ENCODE measurements around the gene MKS1. TPM values are rescaled to one million over a fixed set of nuclear protein-coding genes. Genes with fewer than 3 reads are reported as not detected.

MKS1 gene
- total RNA-seq, 4 donors from 2014 or later, result 11.0 to 25.1 (median 17.2) TPM

- DNase-seq (ENCODE audit: low spot score in 2 of 2), result no peak
- no peak overlapping the region for H3K27ac ChIP-seq
- no peaks in the 10 kb centered on the region for H3K36me3 ChIP-seq
- no peak for TF ChIP-seq POLR2A (IDR thresholded peaks at IDR 0.05)
- no peak for TF ChIP-seq CTCF (IDR thresholded peaks at IDR 0.05)
- TF ChIP-seq POLR2AphosphoS5 (IDR thresholded peaks at IDR 0.05), result no peak
- no peak for TF ChIP-seq EP300 (IDR thresholded peaks at IDR 0.05)
- no peaks in the 10 kb centered on the region for H3K9me3 ChIP-seq
- H3K4me1 ChIP-seq, result peaks cover 2% of the 10 kb centered on the region
- WGBS, result 49% methylated on average over 8 of the region's 10 CpGs
- no peaks in the 10 kb centered on the region for H3K27me3 ChIP-seq
- H3K4me3 ChIP-seq, result no peak overlapping the region
Observed at GRCh38 chr17:58184308-58184985, 34.6 kb downstream of the MKS1 start.

DNA sequence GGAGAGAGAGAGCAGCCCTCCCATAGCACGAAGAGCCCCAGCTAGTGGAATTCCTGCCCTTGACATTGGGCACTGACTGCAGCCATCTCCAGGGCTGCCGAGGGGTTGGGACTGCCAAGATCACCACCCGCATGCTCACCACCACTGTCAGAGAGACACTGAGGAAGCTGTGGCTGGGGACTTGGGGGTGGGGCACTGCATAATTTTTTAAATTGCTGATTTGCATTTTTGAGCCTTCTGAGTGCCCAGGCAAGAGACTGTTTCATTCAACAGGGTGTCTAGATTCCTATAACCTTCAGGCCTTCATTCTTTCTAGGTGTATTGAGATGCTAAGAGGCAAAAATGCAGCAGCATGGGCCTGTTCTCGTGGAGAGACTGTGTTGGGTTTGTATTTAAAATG lies 35.5 kb downstream of the MKS1 start:
- Histone ChIP-seq H3K27me3 (no peaks in the 10 kb centered on the region), H3K36me3 (no peaks in the 10 kb centered on the region), H3K9me3 (no peaks in the 10 kb centered on the region), H3K4me1 (no peaks in the 10 kb centered on the region), H3K27ac (no peak overlapping the region), H3K4me3 (no peak overlapping the region)
- TF ChIP-seq EP300 (IDR thresholded peaks at IDR 0.05), result no peak
- TF ChIP-seq POLR2A (IDR thresholded peaks at IDR 0.05), result no peak
- TF ChIP-seq POLR2AphosphoS5 (IDR thresholded peaks at IDR 0.05), result no peak
- no peak for TF ChIP-seq CTCF (IDR thresholded peaks at IDR 0.05)
- DNase-seq (ENCODE audit: low spot score in 2 of 2), result no peak
- 90% methylated on average over 4 of the region's 4 CpGs for WGBS

DNA sequence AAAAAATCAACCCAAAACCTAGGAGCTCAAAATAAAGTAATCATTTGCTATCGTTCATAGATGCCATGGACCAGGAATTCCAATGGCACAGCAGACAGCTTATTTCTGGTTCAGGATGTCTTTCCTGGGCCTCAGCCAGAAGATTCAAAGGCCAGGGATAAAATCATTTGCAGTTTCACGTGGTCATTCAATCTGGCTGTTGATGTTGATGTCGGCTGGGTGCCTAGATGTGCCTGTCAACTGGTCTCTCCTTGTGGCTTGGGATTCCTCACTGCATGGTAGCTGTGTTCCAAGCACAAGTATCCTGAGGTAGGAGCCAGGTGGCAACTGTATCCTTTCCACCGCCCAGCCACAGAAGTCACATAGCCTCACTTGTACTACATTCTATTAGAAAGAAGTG lies 37.3 kb downstream of the MKS1 start:
- WGBS, result 75% methylated on average over 4 of the region's 4 CpGs
- Histone ChIP-seq H3K27me3 (peaks cover 1% of the 10 kb centered on the region), H3K9me3 (no peaks in the 10 kb centered on the region), H3K4me3 (no peak overlapping the region), H3K4me1 (no peaks in the 10 kb centered on the region), H3K36me3 (no peaks in the 10 kb centered on the region), H3K27ac (no peak overlapping the region)
- TF ChIP-seq POLR2AphosphoS5 (IDR thresholded peaks at IDR 0.05) (no peak), POLR2A (IDR thresholded peaks at IDR 0.05) (no peak), CTCF (IDR thresholded peaks at IDR 0.05) (no peak), EP300 (IDR thresholded peaks at IDR 0.05) (no peak)
- no peak for DNase-seq (ENCODE audit: low spot score in 2 of 2)

DNA sequence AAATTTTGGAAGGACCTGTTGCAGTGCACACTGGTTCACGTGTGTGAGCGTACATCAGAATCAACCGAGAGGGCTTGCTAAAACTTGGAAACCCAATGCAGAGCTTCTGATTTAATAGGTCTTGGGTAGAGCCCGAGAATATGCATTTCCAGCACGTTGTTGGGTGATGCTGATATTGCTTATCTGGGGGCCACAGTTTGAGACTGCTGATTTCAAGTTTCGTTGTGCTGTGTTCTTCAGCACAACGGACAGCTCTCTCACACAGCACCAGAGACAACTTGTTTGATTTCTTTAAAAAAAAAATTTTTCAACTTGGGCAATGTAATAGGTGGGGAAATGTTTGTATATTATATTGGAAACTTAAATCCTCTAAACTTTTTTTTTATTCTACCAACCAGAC lies 42.9 kb downstream of the MKS1 start:
- H3K27me3 ChIP-seq, result peaks cover 2% of the 10 kb centered on the region
- no peak for DNase-seq (ENCODE audit: low spot score in 2 of 2)
- TF ChIP-seq CTCF (IDR thresholded peaks at IDR 0.05), result no peak
- TF ChIP-seq POLR2AphosphoS5 (IDR thresholded peaks at IDR 0.05), result no peak
- no peak for TF ChIP-seq EP300 (IDR thresholded peaks at IDR 0.05)
- TF ChIP-seq POLR2A (IDR thresholded peaks at IDR 0.05), result no peak
- H3K27ac ChIP-seq, result no peak overlapping the region
- no peak overlapping the region for H3K4me3 ChIP-seq
- no peaks in the 10 kb centered on the region for H3K4me1 ChIP-seq
- WGBS, result 40% methylated on average over 7 of the region's 7 CpGs
- H3K36me3 ChIP-seq, result no peaks in the 10 kb centered on the region
- no peaks in the 10 kb centered on the region for H3K9me3 ChIP-seq

DNA sequence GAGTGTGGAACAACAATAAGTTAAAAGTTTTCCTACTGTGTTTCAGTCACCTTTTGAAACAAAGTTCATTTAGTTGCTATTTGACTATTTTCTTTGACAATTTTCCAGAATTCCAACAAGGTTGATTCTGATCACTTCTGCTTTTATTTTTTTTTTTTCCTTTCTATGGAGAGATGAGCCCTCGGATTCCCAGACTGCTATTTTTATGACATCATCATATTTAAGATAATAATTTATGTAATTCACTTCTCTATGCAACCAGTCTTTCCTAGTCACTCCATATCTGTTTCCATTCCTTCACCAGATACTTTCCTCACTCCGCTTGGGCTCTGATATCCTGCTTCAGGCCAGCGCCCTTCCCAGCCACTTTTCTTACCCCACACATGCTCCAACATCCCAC lies 44.2 kb downstream of the MKS1 start:
- H3K4me3 ChIP-seq, result no peak overlapping the region
- WGBS, result 56% methylated on average over 3 of the region's 3 CpGs
- H3K4me1 ChIP-seq, result no peaks in the 10 kb centered on the region
- H3K36me3 ChIP-seq, result no peaks in the 10 kb centered on the region
- no peaks in the 10 kb centered on the region for H3K9me3 ChIP-seq
- TF ChIP-seq CTCF (IDR thresholded peaks at IDR 0.05) (no peak), EP300 (IDR thresholded peaks at IDR 0.05) (no peak), POLR2AphosphoS5 (IDR thresholded peaks at IDR 0.05) (no peak), POLR2A (IDR thresholded peaks at IDR 0.05) (no peak)
- DNase-seq (ENCODE audit: low spot score in 2 of 2), result no peak
- H3K27me3 ChIP-seq, result peaks cover 2% of the 10 kb centered on the region
- H3K27ac ChIP-seq, result no peak overlapping the region
